Tongue (tissue), 3 donors: ENCODE results near the gene ALS2. TPM values are rescaled to one million over a fixed set of nuclear protein-coding genes. Genes with fewer than 3 reads are reported as not detected.
"Not testable (repeated sequence)": the region's sequence is repeated elsewhere in the genome, so short reads cannot be mapped to it uniquely, and the experiment has no call there.

Experiments used
- DNase-seq: peaks from one replicate; pipeline ENCODE4 v3.0.0-alpha.2; 2015
- small RNA-seq: library from RNA; depleted of rRNA; stranded (forward); fragments of <200 nt; gene quantifications from one replicate; pipeline ENCODE3, GENCODE V24; 2014; ENCODE audit warnings: low replicate concordance
- total RNA-seq: library from RNA; depleted of rRNA; stranded (reverse); fragments of >200 nt; gene quantifications from one replicate; pipeline ENCODE4 v1.2.3, GENCODE V29; 2014

The ALS2 gene
- total RNA-seq, 1 donor from 2014 or later: 27.3 TPM

- DNase-seq: no peak
Observed at GRCh38 chr2:201674298-201674697, 106.4 kb downstream of the ALS2 start.

- no peak for DNase-seq
Observed at GRCh38 chr2:201673546-201673945, 107.2 kb downstream of the ALS2 start.

- DNase-seq: not testable (repeated sequence)
Observed at GRCh38 chr2:201671205-201671604, 109.5 kb downstream of the ALS2 start.

- no peak for DNase-seq
Observed at GRCh38 chr2:201669865-201670264, 110.9 kb downstream of the ALS2 start.

- no peak for DNase-seq
Observed at GRCh38 chr2:201668402-201668910, 112.3 kb downstream of the ALS2 start.

- no peak for DNase-seq
Observed at GRCh38 chr2:201664334-201664733, 116.4 kb downstream of the ALS2 start.

GRCh38 chr2:201661366-201661765 lies 119.4 kb downstream of the ALS2 start:
- DNase-seq: no peak

- DNase-seq: no peak
Observed at GRCh38 chr2:201660293-201660895, 120.3 kb downstream of the ALS2 start.

GRCh38 chr2:201656740-201657139 lies 124.0 kb downstream of the ALS2 start:
- no peak for DNase-seq

GRCh38 chr2:201656102-201656501 lies 124.6 kb downstream of the ALS2 start:
- DNase-seq: no peak

- no peak for DNase-seq
Observed at GRCh38 chr2:201654616-201655384, 125.9 kb downstream of the ALS2 start.

- no peak for DNase-seq
Observed at GRCh38 chr2:201653221-201653620, 127.5 kb downstream of the ALS2 start.

Small RNAs within 50 kb of the gene (small RNA-seq; reads per million reads assigned to genes)
- gene RF00019 (not detected), gene UBE2V1P11 (not detected)

Other genes with a start within 250 kb of the ALS2 start
- gene TMEM237, start 137.4 kb downstream of the ALS2 start, total RNA-seq: 30.6 TPM
- 0.51 TPM for gene MPP4, start 82.3 kb downstream of the ALS2 start, total RNA-seq
- gene CDK15, start 25.6 kb upstream of the ALS2 start, total RNA-seq: 0.62 TPM